ENCODE data around the gene CNTNAP4. TPM values are rescaled to one million over a fixed set of nuclear protein-coding genes. Genes with fewer than 3 reads are reported as not detected.

Gene CNTNAP4
- total and polyA plus RNA-seq, 2 of the 13 experiments (the other 11 are each of a cell fraction or from before 2014, with no cell fraction given), result not detected

- TF ChIP-seq PRMT3 (CRISPR knock-in tag; IDR thresholded peaks at IDR 0.05; ENCODE audit: borderline replicate concordance, low read depth) (no peak), NFYB (CRISPR knock-in tag; IDR thresholded peaks at IDR 0.05) (no peak), ZNF337 (CRISPR knock-in tag; IDR thresholded peaks at IDR 0.05; ENCODE audit: borderline replicate concordance, low read depth) (no peak), FOXJ3 (CRISPR knock-in tag; IDR thresholded peaks at IDR 0.05; ENCODE audit: borderline replicate concordance) (no peak), ZNF430 (CRISPR knock-in tag; IDR thresholded peaks at IDR 0.05) (no peak), ZBTB10 (CRISPR knock-in tag; IDR thresholded peaks at IDR 0.05; ENCODE audit: borderline replicate concordance) (no peak), ZNF7 (CRISPR knock-in tag; IDR thresholded peaks at IDR 0.05) (no peak), RFXAP (CRISPR knock-in tag; IDR thresholded peaks at IDR 0.05; ENCODE audit: borderline replicate concordance) (no peak), IKZF4 (CRISPR knock-in tag; IDR thresholded peaks at IDR 0.05; ENCODE audit: borderline replicate concordance, low read depth, not compliant biosample characterization) (no peak), ZNF136 (CRISPR knock-in tag; IDR thresholded peaks at IDR 0.05; ENCODE audit: low read depth) (no peak)
Measured at GRCh38 chr16:76360404-76360803, 83.2 kb downstream of the CNTNAP4 start (continued).

- no peak overlapping the region for H3K27ac ChIP-seq (ENCODE audit: extremely low read length, insufficient read depth, low read length)
- H3K79me2 ChIP-seq (ENCODE audit: insufficient read depth, low read length), result no peaks in the 10 kb centered on the region
- ChIA-PET POLR2A (no interaction called here), CTCF (ENCODE audit: low intra/inter-chr PET ratio, low total read pairs) (no interaction called here)
- TF ChIP-seq ATF3 (CRISPR knock-in tag; IDR thresholded peaks at IDR 0.05), result no peak
- no peak for TF ChIP-seq SMAD3 (CRISPR knock-in tag; IDR thresholded peaks at IDR 0.05)
- TF ChIP-seq SMARCC2 (IDR thresholded peaks at IDR 0.05), result no peak
- TF ChIP-seq FOXK1 (CRISPR knock-in tag; IDR thresholded peaks at IDR 0.05; ENCODE audit: borderline replicate concordance, low read depth), result no peak
- no peak for TF ChIP-seq MTA3 (CRISPR knock-in tag; IDR thresholded peaks at IDR 0.05)
- TF ChIP-seq KLF11 (CRISPR knock-in tag; IDR thresholded peaks at IDR 0.05), result no peak
- intact Hi-C loops (cut with micrococcal nuclease; ENCODE audit: unreplicated experiment) (no loop called here), in situ Hi-C loops (cut with HindIII; ENCODE audit: extremely low pct_ligation_motif_present, low pct_unique_long_range_greater_than_20kb) (no loop called here)
- H3K9ac ChIP-seq (ENCODE audit: insufficient read depth, low read depth, low read length), result no peak overlapping the region
- H4K20me1 ChIP-seq (ENCODE audit: insufficient read depth, low read length), result no peaks in the 10 kb centered on the region
- H3K27me3 ChIP-seq (ENCODE audit: control insufficient read depth in 1 of 2, insufficient read depth in 2 of 2, low read length in 2 of 2), result no peaks in the 10 kb centered on the region
- no peak overlapping the region for H2AFZ ChIP-seq (ENCODE audit: low read length)
- no peaks in the 10 kb centered on the region for H3K4me1 ChIP-seq (ENCODE audit: insufficient read depth, low read length)
- no peaks in the 10 kb centered on the region for H3K36me3 ChIP-seq (replicated peaks in 1 of 2; ENCODE audit: control insufficient read depth in 1 of 2, insufficient read depth in 2 of 2, low read length in 2 of 2)
- no peak for ATAC-seq
- H3K4me3 ChIP-seq (replicated peaks in 1 of 3; ENCODE audit: insufficient read depth in 1 of 3, low read depth in 2 of 3, low read length in 3 of 3), result no peak overlapping the region
- DNase-seq (ENCODE audit: low spot score), result no peak
- BruUV-seq (replicated peaks), result no TSS peak
- H3K9me3 ChIP-seq (ENCODE audit: low read length), result no peaks in the 10 kb centered on the region
- no peak overlapping the region for H3K4me2 ChIP-seq (ENCODE audit: low read depth, low read length)
- no peak for FAIRE-seq
- WGBS (ENCODE audit: low lambda C conversion rate), result 2% methylated on average over 4 of the region's 4 CpGs
Measured at GRCh38 chr16:76370344-76370743, 93.1 kb downstream of the CNTNAP4 start.

Measured in HepG2 (cell line).